Epithelial cell of proximal tubule (primary cell): Measurements from ENCODE around the gene MEF2A. TPM values are rescaled to one million over a fixed set of nuclear protein-coding genes. Genes with fewer than 3 reads are reported as not detected.
"Not testable (repeated sequence)": the region's sequence is repeated elsewhere in the genome, so short reads cannot be mapped to it uniquely, and the experiment has no call there.

Experiments
- DNase-seq: peaks from one replicate; pipeline ENCODE4 v3.0.0-alpha.2; 2011; ENCODE audit warnings: low read depth
- H3K4me3 ChIP-seq: 2 replicates; pipeline ENCODE4 v1.5.1; 2011; ENCODE audit warnings: low read depth, mild to moderate bottlenecking, low read length
- CTCF ChIP-seq: conservative IDR thresholded peaks from 2 replicates; pipeline ENCODE4 v1.5.1; 2012; ENCODE audit warnings: low read depth, mild to moderate bottlenecking, low read length
- total RNA-seq: library from RNA; depleted of rRNA; stranded (reverse); fragments of >200 nt; gene quantifications from 2 replicates; pipeline ENCODE4 v1.2.3, GENCODE V29; 2015

Gene MEF2A
- total RNA-seq, 1 donor from 2014 or later: 30.2 TPM

GRCh38 chr15:99656205-99656604, 90.4 kb downstream of the MEF2A start:
- TF ChIP-seq CTCF: no peak
- no peak for DNase-seq
- no peak overlapping the region for H3K4me3 ChIP-seq

- H3K4me3 ChIP-seq: no peak overlapping the region
- no peak for DNase-seq
- TF ChIP-seq CTCF: no peak
These were observed 92.2 kb downstream of the MEF2A start for GRCh38 chr15:99657996-99658395.

DNA sequence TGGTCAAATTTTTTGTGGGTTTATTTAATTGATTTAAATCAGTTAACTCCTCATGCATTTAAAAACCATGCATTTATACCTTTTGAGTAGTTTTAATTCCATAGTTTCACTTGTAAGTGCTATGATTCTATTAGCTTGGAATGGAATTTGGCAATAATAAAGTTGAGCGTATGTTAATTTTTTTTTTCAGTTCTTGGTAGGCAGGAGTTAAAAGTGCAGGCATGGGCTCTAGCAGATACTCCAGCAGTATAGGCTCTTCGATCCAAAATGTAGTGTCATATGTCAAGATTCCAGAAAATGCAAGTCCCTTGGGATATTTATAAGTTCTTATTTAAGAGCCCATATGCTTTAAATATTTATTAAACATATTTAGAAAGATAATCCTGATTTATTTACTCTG, 97.1 kb downstream of the MEF2A start:
- TF ChIP-seq CTCF: no peak
- no peak overlapping the region for H3K4me3 ChIP-seq
- DNase-seq: no peak

GRCh38 chr15:99666073-99666472, 100.3 kb downstream of the MEF2A start:
- not testable (repeated sequence) for DNase-seq, H3K4me3 ChIP-seq

DNA sequence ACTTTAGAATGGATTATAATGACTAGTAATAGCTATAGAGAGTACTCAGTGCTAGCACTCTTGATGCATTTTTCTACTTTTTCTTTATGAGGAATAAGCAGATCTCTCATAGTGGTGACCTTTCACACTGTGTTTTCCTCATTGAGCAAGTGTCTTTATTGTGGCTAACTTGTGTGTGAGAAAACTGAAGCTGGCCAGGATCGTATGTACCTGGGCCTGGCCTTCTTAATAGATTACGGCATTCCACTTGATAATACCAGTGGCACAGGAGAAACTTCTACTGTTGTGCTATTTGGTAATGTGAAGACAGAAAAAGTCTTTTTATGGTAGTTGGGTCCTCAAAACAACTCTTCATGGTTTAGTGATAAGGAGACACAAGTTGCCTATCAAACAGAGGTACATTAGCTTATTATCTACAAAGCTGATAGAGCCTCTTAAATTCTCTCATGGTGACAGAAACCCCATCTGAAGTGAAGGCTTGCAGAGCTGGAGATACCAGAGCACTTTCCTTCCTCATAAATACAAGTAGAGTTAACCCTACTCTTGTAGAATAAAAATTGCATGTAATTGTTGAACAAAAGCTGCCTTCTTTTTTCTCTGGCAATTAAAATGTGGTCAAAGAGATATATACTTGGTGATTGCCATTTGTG, 102.9 kb downstream of the MEF2A start:
- no peak overlapping the region for H3K4me3 ChIP-seq
- no peak for TF ChIP-seq CTCF
- no peak for DNase-seq

DNA sequence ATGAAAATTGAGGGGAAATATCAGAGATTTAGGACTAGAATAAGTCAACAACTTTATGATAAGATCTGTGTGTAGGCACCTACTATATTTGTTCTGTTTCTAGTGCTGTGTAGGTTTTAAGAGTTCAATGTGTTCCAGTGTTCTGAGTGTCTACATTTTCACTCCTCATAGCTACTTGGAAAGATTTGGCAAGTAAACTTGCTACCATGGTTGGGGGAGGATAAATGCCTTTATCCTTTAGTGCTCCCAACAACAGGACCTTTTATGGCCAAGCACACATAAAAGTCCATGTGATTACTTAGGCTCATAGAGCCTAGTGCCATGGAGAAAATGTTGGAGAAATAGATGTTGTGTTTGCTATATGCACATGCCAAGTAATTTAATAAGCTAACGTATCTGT, 103.5 kb downstream of the MEF2A start:
- TF ChIP-seq CTCF: no peak
- no peak for DNase-seq
- no peak overlapping the region for H3K4me3 ChIP-seq

DNA sequence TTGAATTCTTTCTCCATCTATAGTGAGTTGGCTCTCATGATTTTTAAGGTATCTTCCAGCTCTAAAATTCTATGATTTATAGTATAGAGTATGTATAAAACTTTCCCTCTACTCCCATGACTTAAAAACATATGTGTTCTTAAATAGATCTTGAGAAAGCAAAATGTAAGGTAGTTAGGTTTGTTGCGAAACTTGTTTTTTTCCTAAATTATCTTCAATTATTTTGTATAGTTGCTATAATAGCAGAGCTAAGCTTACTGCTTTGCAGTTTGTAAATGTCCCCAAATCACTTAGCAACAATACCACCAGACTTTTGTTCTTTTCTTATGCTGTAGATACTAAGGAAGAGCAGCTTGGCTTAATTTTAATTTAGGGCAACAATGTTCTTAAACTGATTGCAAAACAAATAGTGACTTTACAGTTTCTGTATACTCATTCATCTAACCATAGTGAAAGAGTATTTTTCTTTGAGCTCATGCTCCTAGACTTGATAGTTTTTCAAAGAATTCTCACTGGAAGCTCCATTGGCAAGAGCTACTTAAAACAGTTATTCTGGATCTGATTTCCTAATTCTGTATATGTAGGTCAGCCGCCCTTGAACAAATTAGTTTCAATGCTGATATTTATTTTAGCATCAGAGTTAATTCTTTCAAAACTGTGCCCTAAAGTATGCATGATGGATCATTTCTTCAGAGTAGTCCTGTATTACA, 106.3 kb downstream of the MEF2A start:
- no peak for DNase-seq
- TF ChIP-seq CTCF: no peak
- H3K4me3 ChIP-seq: no peak overlapping the region
